Stomach (tissue), 9 donors: ENCODE data around the gene FAXC. TPM values are rescaled to one million over a fixed set of nuclear protein-coding genes. Genes with fewer than 3 reads are reported as not detected.

Experiments used
- DNase-seq, 2 donors: peaks; one replicate each; pipeline versions ENCODE4 v3.0.0 to v3.0.0-alpha.2; 2013 to 2019
- H3K27ac ChIP-seq, 5 donors: fragments of 200-600 bp in 4 of 5; sonication (generic) in 4 of 5; one replicate each; pipeline ENCODE4 v1.5.1; 2013 to 2019; ENCODE audit warnings: mild to moderate bottlenecking in 1 of 5, moderate library complexity in 1 of 5
- H3K27me3 ChIP-seq, 3 donors: fragments of 200-600 bp; sonication (generic); one replicate each; pipeline ENCODE4 v1.5.1; 2017 to 2019; ENCODE audit warnings: mixed run types in 1 of 3
- H3K36me3 ChIP-seq, 4 donors: fragments of 200-600 bp; sonication (generic); 1 replicate in 3 of 4; 2 replicates in 1 of 4; pipeline ENCODE4 v1.5.1; 2016 to 2019
- H3K4me1 ChIP-seq, 4 donors: fragments of 200-600 bp; sonication (generic); one replicate each; pipeline ENCODE4 v1.5.1; 2016 to 2019
- H3K4me3 ChIP-seq, 4 donors: fragments of 200-600 bp; sonication (generic) in 3 of 4; one replicate each; pipeline ENCODE4 v1.5.1; 2016 to 2019; ENCODE audit warnings: mild to moderate bottlenecking in 1 of 4
- H3K9me3 ChIP-seq, 4 donors: fragments of 200-600 bp; sonication (generic); one replicate each; pipeline ENCODE4 v1.5.1; 2016 to 2019
- CTCF ChIP-seq, 7 experiments: fragments of 450-650 bp in 4 of 7; fragments of 200-600 bp in 3 of 7; sonication (generic) in 3 of 7; IDR thresholded peaks; one replicate each; pipeline ENCODE4 v1.5.1; 2016 to 2019; ENCODE audit warnings: antibody characterized with exemption in 7 of 7, control low read depth in 2 of 7, mild to moderate bottlenecking in 1 of 7
- EP300 ChIP-seq: sonication (generic); formaldehyde crosslinking; IDR thresholded peaks from one replicate; pipeline ENCODE4 v1.6.1; 2017; ENCODE audit warnings: antibody characterized with exemption
- POLR2A ChIP-seq, 4 donors: fragments of 450-650 bp; IDR thresholded peaks; one replicate each; pipeline ENCODE4 v1.6.1; 2016; ENCODE audit warnings: antibody characterized with exemption in 4 of 4, control low read depth in 2 of 4, mild to moderate bottlenecking in 1 of 4, moderate library complexity in 1 of 4
- POLR2AphosphoS5 ChIP-seq, 3 donors: sonication (generic); formaldehyde crosslinking; IDR thresholded peaks; one replicate each; pipeline ENCODE4 v1.6.1; 2016; ENCODE audit warnings: antibody characterized with exemption in 3 of 3
- WGBS, 5 donors: extraction: QIAGEN DNeasy Blood & Tissue Kit in 3 of 5; methylation state at CpG; one replicate each; pipeline versions ENCODE4 v1.1.5 to v1.1.7; 2013 to 2018; 5-methylcytosine and 5-hydroxymethylcytosine counted together
- intact Hi-C: fragments of 100-400 bp; cut with DNase I; formaldehyde crosslinking; loops from one replicate; pipeline ENCODE4 v1.15.1; 2023; ENCODE audit warnings: low total_unique reads
- polyA plus RNA-seq, 3 donors: library from polyadenylated mRNA; stranded (reverse); fragments of 200-250 nt; gene quantifications; one replicate each; pipeline ENCODE4 v1.2.3, GENCODE V29; 2013
- total RNA-seq, 5 donors: library from RNA; depleted of rRNA; stranded (reverse); fragments of >200 nt; gene quantifications; one replicate each; pipeline versions ENCODE4 v1.1.0 to v1.2.3, GENCODE V29; 2014 to 2016
- donor health status: healthy with polysubstance abuse.
- donor health status: Bipolar disorder and iron deficiency.
- donor health status: healthy.

The FAXC gene
- total and polyA plus RNA-seq, 8 donors, result 2.2 to 186 (median 7.7) TPM; not detected in 1

GRCh38 chr6:99246602-99247001 is 102.9 kb downstream of the FAXC start:
- no peak overlapping the region for H3K4me3 ChIP-seq
- no peaks in the 10 kb centered on the region for H3K36me3 ChIP-seq
- DNase-seq, result no peak
- TF ChIP-seq POLR2A (IDR thresholded peaks at IDR 0.05) (no peak), CTCF (IDR thresholded peaks at IDR 0.05) (no peak), EP300 (no peak), POLR2AphosphoS5 (IDR thresholded peaks at IDR 0.05) (no peak)
- H3K27me3 ChIP-seq, result no peaks in the 10 kb centered on the region
- intact Hi-C loops, result no loop called here
- H3K4me1 ChIP-seq, result no peaks in the 10 kb centered on the region
- 93 to 100% (median 97%) methylated on average over 1 of the region's 1 CpG for WGBS, 5 donors
- no peak overlapping the region for H3K27ac ChIP-seq
- H3K9me3 ChIP-seq, result no peaks in the 10 kb centered on the region

- intact Hi-C loops, result no loop called here
- Histone ChIP-seq H3K4me3 (no peak overlapping the region), H3K27me3 (no peaks in the 10 kb centered on the region), H3K27ac (no peak overlapping the region), H3K36me3 (no peaks in the 10 kb centered on the region), H3K4me1 (no peaks in the 10 kb centered on the region), H3K9me3 (no peaks in the 10 kb centered on the region)
- WGBS, 5 donors, result 31 to 48% (median 38%) methylated on average over 5 of the region's 5 CpGs
- peak; percentile 34 to 38 for DNase-seq
- no peak for TF ChIP-seq POLR2AphosphoS5 (IDR thresholded peaks at IDR 0.05)
- TF ChIP-seq CTCF (IDR thresholded peaks at IDR 0.05), result peak in 5 of 7 experiments; percentile 9 to 36 (median 17)
These were observed 107.5 kb downstream of the FAXC start for GRCh38 chr6:99241905-99242534.

GRCh38 chr6:99236010-99236409 is 113.5 kb downstream of the FAXC start:
- Histone ChIP-seq H3K27me3 (peaks cover 0 to 15% (median 7%) of the 10 kb centered on the region in 3 donors), H3K9me3 (no peaks in the 10 kb centered on the region), H3K4me3 (no peak overlapping the region), H3K4me1 (no peaks in the 10 kb centered on the region), H3K36me3 (no peaks in the 10 kb centered on the region), H3K27ac (no peak overlapping the region)
- intact Hi-C loops, result no loop called here
- no peak for TF ChIP-seq EP300
- no peak for TF ChIP-seq CTCF (IDR thresholded peaks at IDR 0.05)
- no peak for TF ChIP-seq POLR2AphosphoS5 (IDR thresholded peaks at IDR 0.05)
- TF ChIP-seq POLR2A (IDR thresholded peaks at IDR 0.05), result no peak
- 54 to 83% (median 79%) methylated on average over 3 of the region's 3 CpGs for WGBS, 5 donors
- DNase-seq, result no peak

GRCh38 chr6:99233219-99233618 is 116.3 kb downstream of the FAXC start:
- DNase-seq, result no peak
- Histone ChIP-seq H3K4me3 (no peak overlapping the region), H3K4me1 (no peaks in the 10 kb centered on the region), H3K36me3 (no peaks in the 10 kb centered on the region), H3K27me3 (peaks cover 0 to 15% (median 7%) of the 10 kb centered on the region in 3 donors), H3K27ac (no peak overlapping the region), H3K9me3 (no peaks in the 10 kb centered on the region)
- TF ChIP-seq EP300 (no peak), POLR2A (IDR thresholded peaks at IDR 0.05) (no peak), POLR2AphosphoS5 (IDR thresholded peaks at IDR 0.05) (no peak), CTCF (IDR thresholded peaks at IDR 0.05) (no peak)
- 82 to 91% (median 90%) methylated on average over 4 of the region's 4 CpGs for WGBS, 5 donors
- intact Hi-C loops, result no loop called here
